GM19452 (cell line): ENCODE results near the gene SPATA13.
A peak's percentile ranks its signal among the peaks of the same experiment; 100 is the strongest.

Experiments used
- ATAC-seq: cut with Tn5 transposase; IDR thresholded peaks from one replicate; pipeline ENCODE4 v1.9.1; 2021; ENCODE audit not compliant: unreplicated experiment

The SPATA13 gene

GRCh38 chr13:24250376-24251057, 90.0 kb downstream of the SPATA13 start:
- ATAC-seq: no peak

GRCh38 chr13:24251525-24251924, 91.0 kb downstream of the SPATA13 start:
- ATAC-seq: no peak

GRCh38 chr13:24252136-24252535, 91.6 kb downstream of the SPATA13 start:
- no peak for ATAC-seq

- ATAC-seq: no peak
Measured at GRCh38 chr13:24253520-24254145, 93.1 kb downstream of the SPATA13 start.

GRCh38 chr13:24254146-24254841, 93.8 kb downstream of the SPATA13 start:
- no peak for ATAC-seq

- ATAC-seq: no peak
Measured at GRCh38 chr13:24257497-24257896, 97.0 kb downstream of the SPATA13 start.

GRCh38 chr13:24261566-24261965, 101.0 kb downstream of the SPATA13 start:
- ATAC-seq: no peak

GRCh38 chr13:24263632-24264031, 103.1 kb downstream of the SPATA13 start:
- no peak for ATAC-seq

- peak; percentile 65 for ATAC-seq
Measured at GRCh38 chr13:24264976-24265375, 104.5 kb downstream of the SPATA13 start.

- ATAC-seq: no peak
Measured at GRCh38 chr13:24265453-24265852, 104.9 kb downstream of the SPATA13 start.

- no peak for ATAC-seq
Measured at GRCh38 chr13:24267274-24267673, 106.8 kb downstream of the SPATA13 start.

GRCh38 chr13:24267801-24268200, 107.3 kb downstream of the SPATA13 start:
- no peak for ATAC-seq

GRCh38 chr13:24269821-24270220, 109.3 kb downstream of the SPATA13 start:
- ATAC-seq: no peak

GRCh38 chr13:24270639-24271141, 110.2 kb downstream of the SPATA13 start:
- peak; percentile 47 for ATAC-seq

GRCh38 chr13:24271231-24271600, 110.7 kb downstream of the SPATA13 start:
- no peak for ATAC-seq

- ATAC-seq: peak; percentile 46
Measured at GRCh38 chr13:24271601-24272451, 111.3 kb downstream of the SPATA13 start.

GRCh38 chr13:24272452-24273161, 112.1 kb downstream of the SPATA13 start:
- ATAC-seq: no peak

GRCh38 chr13:24273926-24274325, 113.4 kb downstream of the SPATA13 start:
- ATAC-seq: no peak

- ATAC-seq: peak; percentile 64
Measured at GRCh38 chr13:24274452-24275021, 114.0 kb downstream of the SPATA13 start.

GRCh38 chr13:24275041-24275440, 114.5 kb downstream of the SPATA13 start:
- no peak for ATAC-seq
